HG03196 (cell line): ENCODE measurements around the gene JMJD4.
"Not testable (repeated sequence)": the region's sequence is repeated elsewhere in the genome, so short reads cannot be mapped to it uniquely, and the experiment has no call there.

Source experiments
- ATAC-seq: cut with Tn5 transposase; IDR thresholded peaks from one replicate; pipeline ENCODE4 v1.9.1; 2021; ENCODE audit not compliant: unreplicated experiment

JMJD4 gene

GRCh38 chr1:227733751-227734545 is 1.2 kb downstream of the JMJD4 start:
- ATAC-seq = no peak

DNA sequence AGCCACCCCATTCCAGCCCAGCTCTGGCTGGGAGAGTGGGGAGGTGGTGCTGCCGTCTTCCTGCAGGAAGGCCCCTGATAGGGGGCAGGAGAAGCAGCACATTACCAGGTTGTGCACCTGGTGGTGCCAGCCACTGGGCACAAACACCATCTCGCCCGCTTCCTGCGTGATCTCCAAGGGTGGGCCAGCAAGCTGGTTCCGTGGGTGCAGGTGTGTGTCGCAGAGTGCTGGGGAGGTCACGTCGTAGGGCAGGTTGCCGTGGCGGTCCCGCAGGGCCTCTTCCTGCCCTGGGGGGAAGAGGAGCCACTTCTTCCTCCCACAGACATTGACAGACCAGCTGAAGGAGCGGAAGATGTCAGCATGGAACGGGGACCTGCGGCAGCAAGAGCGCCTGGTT is 1.8 kb downstream of the JMJD4 start:
- no peak for ATAC-seq

GRCh38 chr1:227732586-227733308 is 2.4 kb downstream of the JMJD4 start:
- no peak for ATAC-seq

DNA sequence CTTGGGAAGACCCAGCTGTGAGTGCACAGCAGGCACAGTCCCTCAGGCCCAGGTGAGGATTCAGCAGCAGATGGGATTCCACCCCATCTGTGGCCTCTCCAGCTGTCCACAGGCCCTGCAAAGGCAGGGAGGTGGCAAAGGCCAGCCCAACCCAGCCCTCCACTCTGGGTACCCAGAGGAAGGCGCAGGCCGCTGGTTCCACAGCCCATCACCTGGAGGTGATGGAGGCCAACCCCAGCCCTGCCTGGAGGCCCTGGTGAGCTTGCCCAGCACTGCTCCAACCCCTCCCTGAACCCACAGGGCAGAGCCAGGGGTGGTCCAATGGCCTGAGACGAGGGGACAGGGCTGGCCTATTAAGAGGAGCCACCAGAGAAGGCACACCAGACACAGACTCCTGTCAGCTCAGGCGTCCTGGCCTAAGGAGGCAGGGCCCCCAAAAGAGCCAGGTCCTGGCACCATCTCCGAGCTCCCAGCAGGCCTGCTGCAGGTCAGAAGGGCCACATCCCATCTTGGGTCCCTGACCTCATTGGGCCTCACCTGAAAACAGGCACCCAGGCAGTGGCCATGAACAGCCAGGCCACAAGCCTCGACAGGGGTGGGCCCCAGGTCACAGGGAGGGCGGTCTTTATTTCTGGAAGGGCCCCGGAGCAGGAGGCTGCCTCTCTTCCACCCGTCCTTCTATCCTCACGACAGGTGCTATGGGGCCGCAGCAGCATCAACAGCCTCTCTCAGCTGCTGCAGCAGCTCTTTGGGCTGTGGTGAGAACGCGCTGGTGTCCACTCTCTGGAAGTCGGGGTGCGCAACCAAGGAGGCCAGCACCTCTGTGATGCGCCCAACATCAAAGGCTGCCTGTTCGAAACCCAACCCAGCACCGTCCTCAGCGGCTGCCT is 3.2 kb downstream of the JMJD4 start:
- ATAC-seq = no peak

- no peak for ATAC-seq
Measured at GRCh38 chr1:227731241-227731677, 3.8 kb downstream of the JMJD4 start.

- ATAC-seq = no peak
Measured at GRCh38 chr1:227730630-227731151, 4.4 kb downstream of the JMJD4 start.

GRCh38 chr1:227729881-227730629 is 5.0 kb downstream of the JMJD4 start:
- ATAC-seq = no peak

- ATAC-seq = no peak
Measured at GRCh38 chr1:227729144-227729880, 5.8 kb downstream of the JMJD4 start.

DNA sequence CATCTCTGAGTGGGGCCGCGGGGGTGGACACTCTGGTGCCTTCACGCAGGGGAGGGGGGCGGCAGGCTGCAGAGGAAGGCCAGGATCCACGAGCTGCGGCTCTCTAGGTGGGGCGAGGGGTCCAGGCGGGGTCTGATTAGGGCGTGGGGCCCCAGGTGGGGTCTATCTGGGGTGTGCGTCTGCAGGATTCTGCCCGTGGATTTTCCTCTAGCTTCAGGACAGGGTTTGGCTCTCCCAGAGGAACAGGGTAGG is 6.3 kb downstream of the JMJD4 start:
- no peak for ATAC-seq

DNA sequence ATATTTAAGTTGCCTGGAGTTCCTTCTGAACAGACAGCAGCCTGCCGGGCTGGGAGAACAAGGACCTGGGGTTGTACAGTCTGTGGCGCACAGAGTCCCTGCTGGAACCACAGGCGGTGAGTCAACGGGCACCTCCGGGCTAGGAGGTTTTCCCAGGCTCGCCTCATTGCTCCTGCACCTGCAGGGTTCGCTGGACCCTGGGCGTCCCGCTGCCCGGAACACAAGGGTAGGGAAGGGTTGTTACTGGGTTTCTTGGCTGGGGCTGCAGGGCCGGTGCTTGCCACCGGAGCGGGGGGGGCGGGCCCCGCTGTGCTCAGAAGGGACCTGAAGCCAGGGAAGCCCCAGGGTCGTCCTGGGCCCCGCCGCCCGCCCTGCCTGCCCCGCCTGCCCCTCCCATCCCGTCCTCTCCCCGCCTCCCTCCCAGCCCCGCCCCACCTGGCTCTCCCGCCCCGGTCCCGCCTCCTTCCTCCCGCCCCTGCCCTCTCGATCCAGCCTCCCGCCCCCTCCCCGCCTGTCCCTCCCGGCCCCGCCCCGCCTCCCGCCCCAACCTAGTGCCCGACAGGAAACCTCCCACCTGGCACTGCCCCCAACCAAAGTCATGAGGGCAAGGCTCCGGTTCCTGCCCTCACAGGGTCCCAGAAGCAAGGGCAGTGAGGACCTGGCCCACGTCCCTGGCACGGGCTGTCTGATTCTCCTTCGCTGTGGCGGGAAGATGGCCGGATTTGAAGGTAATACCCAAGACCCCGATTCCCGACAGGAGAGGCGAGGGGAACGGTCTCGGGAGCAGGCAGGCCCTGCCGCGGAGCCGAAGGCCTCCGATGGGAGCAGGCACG is 6.8 kb downstream of the JMJD4 start:
- ATAC-seq = no peak

GRCh38 chr1:227726924-227727599 is 8.0 kb downstream of the JMJD4 start:
- ATAC-seq = no peak

- ATAC-seq = no peak
Measured at GRCh38 chr1:227726318-227726717, 8.8 kb downstream of the JMJD4 start.

GRCh38 chr1:227725046-227725445 is 10.1 kb downstream of the JMJD4 start:
- no peak for ATAC-seq

DNA sequence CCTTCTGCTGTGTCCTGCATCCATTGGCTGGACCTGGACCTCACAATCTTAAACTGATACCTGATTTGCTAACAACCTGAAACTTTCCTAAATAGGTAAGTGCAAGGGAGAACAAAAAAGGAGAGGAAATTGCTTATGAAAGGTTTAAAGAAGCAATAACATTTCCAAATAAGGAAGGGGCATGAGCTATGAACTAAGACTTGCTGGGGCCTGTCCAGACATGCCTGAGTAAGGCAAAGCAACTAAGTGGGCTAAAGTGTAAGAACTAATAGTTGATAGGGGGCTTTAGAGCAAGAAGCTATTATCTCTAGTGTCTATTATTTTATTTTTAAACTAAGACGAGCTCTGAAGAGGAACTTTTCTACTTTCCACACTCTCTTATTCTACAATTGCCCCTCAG is 11.6 kb downstream of the JMJD4 start:
- ATAC-seq = no peak

DNA sequence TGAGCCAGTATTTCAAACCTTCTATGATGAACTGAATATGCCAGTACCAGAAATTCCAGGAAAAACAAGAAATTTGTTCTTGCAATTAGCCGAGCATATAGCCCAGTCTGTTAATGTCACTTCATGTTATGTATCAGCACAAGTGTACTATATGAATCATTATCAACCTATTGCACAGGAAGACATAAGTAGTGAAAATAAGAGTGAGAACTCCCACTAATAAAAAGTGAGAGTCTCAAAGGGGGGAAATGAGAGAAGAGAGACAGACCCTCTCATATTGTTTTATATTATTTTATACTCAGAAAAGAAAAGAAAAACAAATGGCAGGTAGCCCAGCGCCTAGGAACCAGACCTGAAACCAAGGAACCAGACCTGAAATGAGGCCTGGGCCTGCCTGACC is 16.2 kb downstream of the JMJD4 start:
- no peak for ATAC-seq

GRCh38 chr1:227712648-227713047 is 22.5 kb downstream of the JMJD4 start:
- ATAC-seq = no peak

GRCh38 chr1:227710474-227710873 is 24.6 kb downstream of the JMJD4 start:
- not testable (repeated sequence) for ATAC-seq

DNA sequence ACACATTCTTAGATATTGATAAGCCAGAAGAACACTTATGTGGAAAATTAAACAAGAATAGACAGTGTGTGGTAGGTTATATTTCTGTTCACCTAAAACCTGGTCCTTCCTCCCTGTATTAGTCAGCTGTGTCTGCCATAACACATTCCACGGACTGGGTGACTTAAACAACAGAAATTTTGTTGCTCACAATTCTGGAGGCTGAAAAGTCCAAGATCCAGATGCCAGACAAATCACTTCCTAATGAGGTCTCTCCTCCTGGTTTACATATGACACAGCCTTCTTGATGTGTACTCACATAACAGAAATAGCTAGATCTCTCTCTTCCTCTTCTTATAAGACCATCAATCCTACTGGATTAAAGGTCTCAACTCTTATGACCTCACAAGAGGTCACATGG is 25.7 kb downstream of the JMJD4 start:
- no peak for ATAC-seq

GRCh38 chr1:227707846-227708245 is 27.3 kb downstream of the JMJD4 start:
- ATAC-seq = no peak
